Heart right ventricle (tissue), 16 donors: Measurements from ENCODE around the gene GALNTL6. TPM values are rescaled to one million over a fixed set of nuclear protein-coding genes. Genes with fewer than 3 reads are reported as not detected.

Experiments used
- ATAC-seq, 8 donors: fragments of 200-7000 bp; cut with Tn5 transposase; one replicate each; pipeline ENCODE4 v1.9.1; 2020; ENCODE audit warnings: mild to moderate bottlenecking in 8 of 8, moderate library complexity in 8 of 8, moderate number of reproducible peaks in 1 of 8
- DNase-seq, 2 donors: peaks; one replicate each; pipeline ENCODE4 v3.0.0-alpha.2; 2020
- H3K27ac ChIP-seq, 10 donors: fragments of 200-600 bp; sonication (generic) in 2 of 10; one replicate each; pipeline versions ENCODE4 v1.5.0 to v1.8.0; 2020 to 2022; ENCODE audit warnings: mild to moderate bottlenecking in 3 of 10
- H3K27me3 ChIP-seq, 7 donors: fragments of 200-600 bp; one replicate each; pipeline ENCODE4 v1.8.0; 2021 to 2022; ENCODE audit warnings: mild to moderate bottlenecking in 2 of 7
- H3K36me3 ChIP-seq, 9 donors: fragments of 200-600 bp; sonication (generic) in 1 of 9; one replicate each; pipeline versions ENCODE4 v1.5.0 to v1.8.0; 2020 to 2022; ENCODE audit warnings: mild to moderate bottlenecking in 2 of 9
- H3K4me1 ChIP-seq, 9 donors: fragments of 200-600 bp; sonication (generic) in 1 of 9; one replicate each; pipeline versions ENCODE4 v1.5.0 to v1.8.0; 2020 to 2022; ENCODE audit warnings: mild to moderate bottlenecking in 4 of 9
- H3K4me3 ChIP-seq, 10 donors: fragments of 200-600 bp; sonication (generic) in 2 of 10; one replicate each; pipeline versions ENCODE4 v1.5.0 to v1.8.0; 2020 to 2022; ENCODE audit warnings: mild to moderate bottlenecking in 7 of 10, moderate library complexity in 2 of 10
- H3K9me3 ChIP-seq, 11 donors: fragments of 200-600 bp in 10 of 11; sonication (generic) in 2 of 11; one replicate each; pipeline versions ENCODE4 v1.5.0 to v1.8.0; 2013 to 2022; ENCODE audit warnings: mild to moderate bottlenecking in 2 of 11, control low read depth in 1 of 11, moderate library complexity in 1 of 11
- CTCF ChIP-seq, 9 donors: fragments of 200-600 bp; sonication (generic) in 2 of 9; IDR thresholded peaks; one replicate each; pipeline versions ENCODE4 v1.5.0 to v1.8.0; 2021 to 2022; ENCODE audit warnings: antibody characterized with exemption in 9 of 9, mild to moderate bottlenecking in 5 of 9, moderate library complexity in 1 of 9
- WGBS, 2 donors: extraction: QIAGEN DNeasy Blood & Tissue Kit; methylation state at CpG; one replicate each; pipeline ENCODE4 v1.1.7; 2013; ENCODE audit warnings: inconsistent platforms in 1 of 2; 5-methylcytosine and 5-hydroxymethylcytosine counted together
- intact Hi-C, 10 donors: fragments of 100-400 bp; cut with DNase I; formaldehyde crosslinking; loops; one replicate each; pipeline versions ENCODE4 v1.11.1 to v1.14.2; 2022
- polyA plus RNA-seq, 2 donors: library from polyadenylated mRNA; stranded (reverse); fragments of 200-250 nt; gene quantifications; one replicate each; pipeline ENCODE4 v1.2.3, GENCODE V29; 2013
- total RNA-seq, 10 donors: library from RNA; stranded (reverse); fragmentation: NEBNext Ultra II Directional in 3 of 10; extraction: Animal tissue kit (Norgen Biotek cat#: 25700) in 3 of 10; gene quantifications; one replicate each; pipeline versions ENCODE4 v1.2.1 to v1.2.4, GENCODE V29; 2021 to 2023
- donor health status: Arrhythmogenic right ventricular cardiomyopathy.
- donor health status: ischemic (EF 13 %, LVEDD 7.1; RV severe dilation, severe dysfunction).
- donor health status: healthy with polysubstance abuse.
- donor health status: DM: no; HTN: yes; CAD: no.
- donor health status: DM: no; HTN: no; CAD: no.
- donor health status: ischemic (EF 25% LVEDD 6.9; RV normal size, moderate dysfunction).
- donor health status: ischemic (EF 25% LVEDD 5.7; RV mildly dilated, moderate dysfunction).
- donor health status: healthy.
- donor health status: DM: yes; HTN: yes; CAD: no.
- donor health status: Ischemic cardiomyopathy.
- donor health status: ischemic (EF 35%, LVEDD 5.7; RV mildly dilated, moderate dysfunction).
- donor health status: nonischemic (EF 11% LVEDD 7.7; RV severe dilation, severe dysfunction).
- donor health status: DM: yes; HTN: yes; CAD: no.
- donor health status: PGD.
- donor health status: ischemic (EF 29% LVEDD 5.4; RV normal size, mild dysfunction).
- donor health status: nonischemic (EF 23%, LVEDD 6.1; RV moderate dilation, normal function).

The GALNTL6 gene
- total and polyA plus RNA-seq, 12 donors: 0.14 to 2.6 (median 0.49) TPM; not detected in 6

GRCh38 chr4:172040766-172041165, 227.6 kb downstream of the GALNTL6 start:
- Histone ChIP-seq H3K9me3 (no peaks in the 10 kb centered on the region), H3K36me3 (no peaks in the 10 kb centered on the region), H3K4me1 (no peaks in the 10 kb centered on the region), H3K27me3 (no peaks in the 10 kb centered on the region), H3K27ac (no peak overlapping the region), H3K4me3 (no peak overlapping the region)
- no peak for TF ChIP-seq CTCF (IDR thresholded peaks at IDR 0.05)
- DNase-seq (no peak), ATAC-seq (no peak)
- intact Hi-C loops: loop anchor here in 1 of 10 donors (2.0 kb wide), 1 partner anchor 46 kb away; no protein-coding TSS in a partner anchor

- WGBS, 2 donors: 40 to 46% methylated on average over 3 of the region's 3 CpGs
- ATAC-seq (no peak), DNase-seq (no peak)
- Histone ChIP-seq H3K27me3 (no peaks in the 10 kb centered on the region), H3K4me3 (no peak overlapping the region), H3K36me3 (no peaks in the 10 kb centered on the region), H3K9me3 (no peaks in the 10 kb centered on the region), H3K27ac (no peak overlapping the region), H3K4me1 (no peaks in the 10 kb centered on the region)
- no peak for TF ChIP-seq CTCF (IDR thresholded peaks at IDR 0.05)
- intact Hi-C loops: no loop called here
Observed at GRCh38 chr4:172042714-172043114, 229.5 kb downstream of the GALNTL6 start.

GRCh38 chr4:172045981-172046380, 232.8 kb downstream of the GALNTL6 start:
- Histone ChIP-seq H3K4me1 (no peaks in the 10 kb centered on the region), H3K27ac (no peak overlapping the region), H3K4me3 (no peak overlapping the region), H3K9me3 (no peaks in the 10 kb centered on the region), H3K36me3 (no peaks in the 10 kb centered on the region), H3K27me3 (no peaks in the 10 kb centered on the region)
- TF ChIP-seq CTCF (IDR thresholded peaks at IDR 0.05): no peak
- WGBS, 2 donors: 77 to 91% methylated on average over 2 of the region's 2 CpGs
- DNase-seq: no peak
- intact Hi-C loops: no loop called here
- ATAC-seq: no peak

GRCh38 chr4:172048666-172049065, 235.5 kb downstream of the GALNTL6 start:
- H3K27me3 ChIP-seq: no peaks in the 10 kb centered on the region
- H3K4me1 ChIP-seq: no peaks in the 10 kb centered on the region
- 47 to 69% methylated on average over 1 of the region's 1 CpG for WGBS, 2 donors
- intact Hi-C loops: no loop called here
- TF ChIP-seq CTCF (IDR thresholded peaks at IDR 0.05): no peak
- no peaks in the 10 kb centered on the region for H3K36me3 ChIP-seq
- H3K9me3 ChIP-seq: no peaks in the 10 kb centered on the region
- no peak overlapping the region for H3K27ac ChIP-seq
- no peak overlapping the region for H3K4me3 ChIP-seq
- ATAC-seq (no peak), DNase-seq (no peak)

- no peak for TF ChIP-seq CTCF (IDR thresholded peaks at IDR 0.05)
- no peaks in the 10 kb centered on the region for H3K9me3 ChIP-seq
- H3K27me3 ChIP-seq: no peaks in the 10 kb centered on the region
- H3K4me3 ChIP-seq: no peak overlapping the region
- H3K4me1 ChIP-seq: no peaks in the 10 kb centered on the region
- H3K27ac ChIP-seq: no peak overlapping the region
- no peak for DNase-seq
- ATAC-seq: no peak
- 82 to 85% methylated on average over 4 of the region's 4 CpGs for WGBS, 2 donors
- intact Hi-C loops: no loop called here
- no peaks in the 10 kb centered on the region for H3K36me3 ChIP-seq
Observed at GRCh38 chr4:172050911-172051310, 237.7 kb downstream of the GALNTL6 start.
